K562 (cell line): ENCODE data around the gene MPL. TPM values are rescaled to one million over a fixed set of nuclear protein-coding genes. Genes with fewer than 3 reads are reported as not detected.

Experiments
- GATA2 ChIP-seq: sonication (generic); formaldehyde crosslinking; IDR thresholded peaks from 2 replicates; pipeline ENCODE4 v1.4.0; 2020; ENCODE audit warnings: mild to moderate bottlenecking, missing genetic modification reagents
- HLTF ChIP-seq: fragments of 450-650 bp; IDR thresholded peaks from 2 replicates; pipeline ENCODE4 v1.6.1; 2016
- JUN ChIP-seq, 2 experiments: sonication (generic) in 1 of 2; formaldehyde crosslinking in 1 of 2; IDR thresholded peaks; 2 replicates each; pipeline versions ENCODE4 v1.6.1 to v1.8.0; 2012 to 2022; ENCODE audit warnings: borderline replicate concordance in 2 of 2, mild to moderate bottlenecking in 2 of 2, improper control_type of control experiment in 1 of 2, low read depth in 1 of 2, low read length in 1 of 2, missing genetic modification reagents in 1 of 2
- MEIS2 ChIP-seq: fragments of 450-650 bp; IDR thresholded peaks from 2 replicates; pipeline ENCODE4 v1.6.1; 2014; ENCODE audit warnings: mild to moderate bottlenecking; ENCODE audit not compliant: partially characterized antibody
- NCOA4 ChIP-seq: fragments of 450-650 bp; IDR thresholded peaks from 2 replicates; pipeline ENCODE4 v1.6.1; 2018; ENCODE audit warnings: mild to moderate bottlenecking; ENCODE audit not compliant: partially characterized antibody
- SRSF3 ChIP-seq: fragments of 200-400 bp; formaldehyde crosslinking; IDR thresholded peaks from 2 replicates; pipeline ENCODE4 v1.6.1; 2016; ENCODE audit warnings: mild to moderate bottlenecking, low read length, moderate library complexity; ENCODE audit not compliant: insufficient read depth
- TCF7 ChIP-seq: sonication (generic); IDR thresholded peaks from 2 replicates; pipeline ENCODE4 v1.6.1; 2016; ENCODE audit warnings: antibody characterized with exemption, borderline replicate concordance
- ZC3H11A ChIP-seq: IDR thresholded peaks from 2 replicates; pipeline ENCODE4 v1.6.1; 2012; ENCODE audit warnings: low read depth, low read length, improper control_type of control experiment
- ZNF551 ChIP-seq: fragments of 250-450 bp; sonication (Bioruptor Pico); IDR thresholded peaks from 2 replicates; pipeline ENCODE4 v1.5.0; 2021; ENCODE audit warnings: mild to moderate bottlenecking, moderate library complexity
- polyA plus RNA-seq, 8 experiments: library from polyadenylated mRNA; depleted of rRNA in 4 of 8; stranded (reverse) in 5 of 8; unstranded in 3 of 8; fragments of >200 nt; fragmentation: Nextera tagmentation in 2 of 8; fragmentation: Illumina TruSeq in 1 of 8; extraction: Ambion mirVana in 2 of 8; extraction: Trizol in 1 of 8; gene quantifications; 2 replicates each; pipeline versions ENCODE4 v1.2.1 to v1.2.3, GENCODE V29; 2011 to 2014; ENCODE audit warnings: inconsistent platforms in 1 of 8, missing spikeins in 1 of 8
- total RNA-seq, 7 experiments: library from RNA; depleted of rRNA in 6 of 7; stranded (reverse); fragments of >200 nt in 6 of 7; fragmentation: Illumina TruSeq in 2 of 7; extraction: Trizol in 2 of 7; gene quantifications; 2 replicates each; pipeline versions ENCODE4 v1.2.1 to v1.2.3, GENCODE V29; 2011 to 2021; ENCODE audit warnings: low replicate concordance in 1 of 7
- TF ChIP-seq, protein P1 (sequence below): fragments of 250-450 bp; sonication (Bioruptor Pico); IDR thresholded peaks from 2 replicates; pipeline ENCODE4 v1.4.0; 2020; ENCODE audit warnings: mild to moderate bottlenecking, moderate library complexity
- TF ChIP-seq, protein P2 (sequence below): sonication (generic); formaldehyde crosslinking; IDR thresholded peaks from 2 replicates; pipeline ENCODE4 v1.8.1; 2023; ENCODE audit warnings: missing genetic modification reagents, mild to moderate bottlenecking, borderline replicate concordance
- TF ChIP-seq, protein P3 (sequence below): fragments of 250-450 bp; sonication (Bioruptor Pico); IDR thresholded peaks from 2 replicates; pipeline ENCODE4 v1.4.0; 2020; ENCODE audit warnings: mild to moderate bottlenecking
- TF ChIP-seq, protein P4 (sequence below): fragments of 450-650 bp; IDR thresholded peaks from 2 replicates; pipeline ENCODE4 v1.6.1; 2016; ENCODE audit warnings: low read depth, mild to moderate bottlenecking, moderate library complexity
- TF ChIP-seq, protein P5 (sequence below), 2 experiments: fragments of 450-650 bp in 1 of 2; sonication (generic) in 1 of 2; formaldehyde crosslinking in 1 of 2; IDR thresholded peaks in 1 of 2; conservative IDR thresholded peaks in 1 of 2; 2 replicates each; pipeline versions ENCODE4 v1.6.1 to v1.8.1; 2016 to 2023; ENCODE audit warnings: mild to moderate bottlenecking in 2 of 2, moderate library complexity in 2 of 2, inconsistent platforms in 1 of 2, missing genetic modification reagents in 1 of 2

MPL gene
- total and polyA plus RNA-seq, 9 of the 15 experiments (the other 6 are each of a cell fraction or from before 2014, with no cell fraction given) = not detected

DNA sequence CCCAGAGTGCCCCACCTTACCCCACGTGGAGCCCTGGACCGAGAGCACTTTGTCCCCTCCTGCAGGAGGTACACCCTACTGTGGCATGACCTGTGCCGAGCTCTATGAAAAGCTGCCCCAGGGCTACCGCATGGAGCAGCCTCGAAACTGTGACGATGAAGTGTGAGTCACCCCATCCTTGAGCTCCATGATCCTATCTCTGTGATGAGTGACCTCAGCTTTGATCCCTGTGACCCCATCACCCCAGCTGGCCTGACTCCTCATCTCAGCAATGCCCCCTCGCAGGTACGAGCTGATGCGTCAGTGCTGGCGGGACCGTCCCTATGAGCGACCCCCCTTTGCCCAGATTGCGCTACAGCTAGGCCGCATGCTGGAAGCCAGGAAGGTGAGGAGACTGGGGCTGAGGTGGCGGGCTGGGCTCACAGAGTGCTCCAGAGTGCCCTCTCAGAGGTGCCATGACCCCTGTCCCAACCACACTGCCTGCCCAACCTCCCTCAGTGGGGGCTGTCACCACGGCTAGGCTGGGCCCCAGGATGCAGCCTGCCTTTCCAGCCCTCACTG is 16.2 kb upstream of the MPL start (continued):
- TF ChIP-seq, protein P1, sequence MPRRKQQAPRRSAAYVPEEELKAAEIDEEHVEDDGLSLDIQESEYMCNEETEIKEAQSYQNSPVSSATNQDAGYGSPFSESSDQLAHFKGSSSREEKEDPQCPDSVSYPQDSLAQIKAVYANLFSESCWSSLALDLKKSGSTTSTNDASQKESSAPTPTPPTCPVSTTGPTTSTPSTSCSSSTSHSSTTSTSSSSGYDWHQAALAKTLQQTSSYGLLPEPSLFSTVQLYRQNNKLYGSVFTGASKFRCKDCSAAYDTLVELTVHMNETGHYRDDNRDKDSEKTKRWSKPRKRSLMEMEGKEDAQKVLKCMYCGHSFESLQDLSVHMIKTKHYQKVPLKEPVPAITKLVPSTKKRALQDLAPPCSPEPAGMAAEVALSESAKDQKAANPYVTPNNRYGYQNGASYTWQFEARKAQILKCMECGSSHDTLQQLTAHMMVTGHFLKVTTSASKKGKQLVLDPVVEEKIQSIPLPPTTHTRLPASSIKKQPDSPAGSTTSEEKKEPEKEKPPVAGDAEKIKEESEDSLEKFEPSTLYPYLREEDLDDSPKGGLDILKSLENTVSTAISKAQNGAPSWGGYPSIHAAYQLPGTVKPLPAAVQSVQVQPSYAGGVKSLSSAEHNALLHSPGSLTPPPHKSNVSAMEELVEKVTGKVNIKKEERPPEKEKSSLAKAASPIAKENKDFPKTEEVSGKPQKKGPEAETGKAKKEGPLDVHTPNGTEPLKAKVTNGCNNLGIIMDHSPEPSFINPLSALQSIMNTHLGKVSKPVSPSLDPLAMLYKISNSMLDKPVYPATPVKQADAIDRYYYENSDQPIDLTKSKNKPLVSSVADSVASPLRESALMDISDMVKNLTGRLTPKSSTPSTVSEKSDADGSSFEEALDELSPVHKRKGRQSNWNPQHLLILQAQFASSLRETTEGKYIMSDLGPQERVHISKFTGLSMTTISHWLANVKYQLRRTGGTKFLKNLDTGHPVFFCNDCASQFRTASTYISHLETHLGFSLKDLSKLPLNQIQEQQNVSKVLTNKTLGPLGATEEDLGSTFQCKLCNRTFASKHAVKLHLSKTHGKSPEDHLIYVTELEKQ (CRISPR knock-in tag) = no peak
- peak; percentile 94 for TF ChIP-seq TCF7
- TF ChIP-seq ZC3H11A = no peak
- TF ChIP-seq MEIS2 = peak; percentile 9
- no peak for TF ChIP-seq HLTF
- TF ChIP-seq JUN (IDR thresholded peaks at IDR 0.05; ENCODE audit: borderline replicate concordance, low read depth, low read length) = peak; percentile 86; the same call in 1 of the 2 replicates
- no peak for TF ChIP-seq JUN (CRISPR knock-in tag; IDR thresholded peaks at IDR 0.05; ENCODE audit: borderline replicate concordance)
- TF ChIP-seq, protein P2, sequence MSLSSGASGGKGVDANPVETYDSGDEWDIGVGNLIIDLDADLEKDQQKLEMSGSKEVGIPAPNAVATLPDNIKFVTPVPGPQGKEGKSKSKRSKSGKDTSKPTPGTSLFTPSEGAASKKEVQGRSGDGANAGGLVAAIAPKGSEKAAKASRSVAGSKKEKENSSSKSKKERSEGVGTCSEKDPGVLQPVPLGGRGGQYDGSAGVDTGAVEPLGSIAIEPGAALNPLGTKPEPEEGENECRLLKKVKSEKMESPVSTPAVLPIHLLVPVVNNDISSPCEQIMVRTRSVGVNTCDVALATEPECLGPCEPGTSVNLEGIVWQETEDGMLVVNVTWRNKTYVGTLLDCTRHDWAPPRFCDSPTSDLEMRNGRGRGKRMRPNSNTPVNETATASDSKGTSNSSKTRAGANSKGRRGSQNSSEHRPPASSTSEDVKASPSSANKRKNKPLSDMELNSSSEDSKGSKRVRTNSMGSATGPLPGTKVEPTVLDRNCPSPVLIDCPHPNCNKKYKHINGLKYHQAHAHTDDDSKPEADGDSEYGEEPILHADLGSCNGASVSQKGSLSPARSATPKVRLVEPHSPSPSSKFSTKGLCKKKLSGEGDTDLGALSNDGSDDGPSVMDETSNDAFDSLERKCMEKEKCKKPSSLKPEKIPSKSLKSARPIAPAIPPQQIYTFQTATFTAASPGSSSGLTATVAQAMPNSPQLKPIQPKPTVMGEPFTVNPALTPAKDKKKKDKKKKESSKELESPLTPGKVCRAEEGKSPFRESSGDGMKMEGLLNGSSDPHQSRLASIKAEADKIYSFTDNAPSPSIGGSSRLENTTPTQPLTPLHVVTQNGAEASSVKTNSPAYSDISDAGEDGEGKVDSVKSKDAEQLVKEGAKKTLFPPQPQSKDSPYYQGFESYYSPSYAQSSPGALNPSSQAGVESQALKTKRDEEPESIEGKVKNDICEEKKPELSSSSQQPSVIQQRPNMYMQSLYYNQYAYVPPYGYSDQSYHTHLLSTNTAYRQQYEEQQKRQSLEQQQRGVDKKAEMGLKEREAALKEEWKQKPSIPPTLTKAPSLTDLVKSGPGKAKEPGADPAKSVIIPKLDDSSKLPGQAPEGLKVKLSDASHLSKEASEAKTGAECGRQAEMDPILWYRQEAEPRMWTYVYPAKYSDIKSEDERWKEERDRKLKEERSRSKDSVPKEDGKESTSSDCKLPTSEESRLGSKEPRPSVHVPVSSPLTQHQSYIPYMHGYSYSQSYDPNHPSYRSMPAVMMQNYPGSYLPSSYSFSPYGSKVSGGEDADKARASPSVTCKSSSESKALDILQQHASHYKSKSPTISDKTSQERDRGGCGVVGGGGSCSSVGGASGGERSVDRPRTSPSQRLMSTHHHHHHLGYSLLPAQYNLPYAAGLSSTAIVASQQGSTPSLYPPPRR = no peak
- TF ChIP-seq ZNF551 = no peak
- TF ChIP-seq, protein P3, sequence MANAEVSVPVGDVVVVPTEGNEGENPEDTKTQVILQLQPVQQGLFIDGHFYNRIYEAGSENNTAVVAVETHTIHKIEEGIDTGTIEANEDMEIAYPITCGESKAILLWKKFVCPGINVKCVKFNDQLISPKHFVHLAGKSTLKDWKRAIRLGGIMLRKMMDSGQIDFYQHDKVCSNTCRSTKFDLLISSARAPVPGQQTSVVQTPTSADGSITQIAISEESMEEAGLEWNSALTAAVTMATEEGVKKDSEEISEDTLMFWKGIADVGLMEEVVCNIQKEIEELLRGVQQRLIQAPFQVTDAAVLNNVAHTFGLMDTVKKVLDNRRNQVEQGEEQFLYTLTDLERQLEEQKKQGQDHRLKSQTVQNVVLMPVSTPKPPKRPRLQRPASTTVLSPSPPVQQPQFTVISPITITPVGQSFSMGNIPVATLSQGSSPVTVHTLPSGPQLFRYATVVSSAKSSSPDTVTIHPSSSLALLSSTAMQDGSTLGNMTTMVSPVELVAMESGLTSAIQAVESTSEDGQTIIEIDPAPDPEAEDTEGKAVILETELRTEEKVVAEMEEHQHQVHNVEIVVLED (CRISPR knock-in tag) = no peak
- TF ChIP-seq, protein P4, sequence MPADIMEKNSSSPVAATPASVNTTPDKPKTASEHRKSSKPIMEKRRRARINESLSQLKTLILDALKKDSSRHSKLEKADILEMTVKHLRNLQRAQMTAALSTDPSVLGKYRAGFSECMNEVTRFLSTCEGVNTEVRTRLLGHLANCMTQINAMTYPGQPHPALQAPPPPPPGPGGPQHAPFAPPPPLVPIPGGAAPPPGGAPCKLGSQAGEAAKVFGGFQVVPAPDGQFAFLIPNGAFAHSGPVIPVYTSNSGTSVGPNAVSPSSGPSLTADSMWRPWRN = no peak
- TF ChIP-seq SRSF3 = no peak
- TF ChIP-seq, protein P5, sequence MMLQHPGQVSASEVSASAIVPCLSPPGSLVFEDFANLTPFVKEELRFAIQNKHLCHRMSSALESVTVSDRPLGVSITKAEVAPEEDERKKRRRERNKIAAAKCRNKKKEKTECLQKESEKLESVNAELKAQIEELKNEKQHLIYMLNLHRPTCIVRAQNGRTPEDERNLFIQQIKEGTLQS (IDR thresholded peaks at IDR 0.05) = peak; percentile 89
- TF ChIP-seq, protein P5 (CRISPR knock-in tag; conservative IDR thresholded peaks at IDR 0.05) = 0 out of 2 replicates have a peak, but pooled peaks have one; percentile 43
- no peak for TF ChIP-seq NCOA4
- no peak for TF ChIP-seq GATA2 (CRISPR knock-in tag)
